Kidney epithelial cell (primary cell): ENCODE results near the gene SLC11A1. TPM values are rescaled to one million over a fixed set of nuclear protein-coding genes. Genes with fewer than 3 reads are reported as not detected.

Source experiments
- DNase-seq: peaks from one replicate; pipeline ENCODE4 v3.0.0-alpha.2; 2010; ENCODE audit warnings: low read depth
- H3K27me3 ChIP-seq: 2 replicates; pipeline ENCODE4 v1.6.0; 2011; ENCODE audit warnings: low read length; ENCODE audit not compliant: control insufficient read depth, insufficient read depth
- H3K36me3 ChIP-seq: 2 replicates; pipeline ENCODE4 v1.5.1; 2011; ENCODE audit warnings: low read length; ENCODE audit not compliant: control insufficient read depth, insufficient read depth
- H3K4me3 ChIP-seq: 2 replicates; pipeline ENCODE4 v1.5.1; 2011; ENCODE audit warnings: low read depth, mild to moderate bottlenecking, control low read depth, low read length
- CTCF ChIP-seq: IDR thresholded peaks from 2 replicates; pipeline ENCODE4 v1.5.1; 2011; ENCODE audit warnings: mild to moderate bottlenecking, moderate library complexity, low read length, control low read depth, inconsistent platforms; ENCODE audit not compliant: insufficient read depth, poor library complexity, severe bottlenecking
- total RNA-seq: library from RNA; depleted of rRNA; stranded (reverse); fragments of >200 nt; gene quantifications from 2 replicates; pipeline ENCODE4 v1.2.3, GENCODE V29; 2015

The SLC11A1 gene
- total RNA-seq, 1 donor from 2014 or later = 0.21 TPM

- H3K4me3 ChIP-seq = no peak overlapping the region
- TF ChIP-seq CTCF = no peak
- DNase-seq = no peak
- no peaks in the 10 kb centered on the region for H3K36me3 ChIP-seq
- H3K27me3 ChIP-seq = no peaks in the 10 kb centered on the region
Observed at GRCh38 chr2:218342837-218343236, 39.2 kb upstream of the SLC11A1 start.

- TF ChIP-seq CTCF = no peak
- no peak for DNase-seq
- Histone ChIP-seq H3K4me3 (no peak overlapping the region), H3K36me3 (no peaks in the 10 kb centered on the region), H3K27me3 (no peaks in the 10 kb centered on the region)
Observed at GRCh38 chr2:218343591-218343990, 38.5 kb upstream of the SLC11A1 start.

- Histone ChIP-seq H3K36me3 (no peaks in the 10 kb centered on the region), H3K27me3 (no peaks in the 10 kb centered on the region), H3K4me3 (no peak overlapping the region)
- peak; percentile 35 for DNase-seq
- TF ChIP-seq CTCF = no peak
Observed at GRCh38 chr2:218344090-218344754, 37.9 kb upstream of the SLC11A1 start.

- H3K27me3 ChIP-seq = no peaks in the 10 kb centered on the region
- no peak for TF ChIP-seq CTCF
- no peak for DNase-seq
- no peak overlapping the region for H3K4me3 ChIP-seq
- no peaks in the 10 kb centered on the region for H3K36me3 ChIP-seq
Observed at GRCh38 chr2:218344755-218345417, 37.2 kb upstream of the SLC11A1 start.

GRCh38 chr2:218345491-218346236, 36.4 kb upstream of the SLC11A1 start:
- H3K36me3 ChIP-seq = no peaks in the 10 kb centered on the region
- H3K4me3 ChIP-seq = no peak overlapping the region
- no peaks in the 10 kb centered on the region for H3K27me3 ChIP-seq
- no peak for TF ChIP-seq CTCF
- no peak for DNase-seq

- no peak overlapping the region for H3K4me3 ChIP-seq
- H3K36me3 ChIP-seq = no peaks in the 10 kb centered on the region
- no peaks in the 10 kb centered on the region for H3K27me3 ChIP-seq
- DNase-seq = no peak
- TF ChIP-seq CTCF = no peak
Observed at GRCh38 chr2:218347172-218347571, 34.9 kb upstream of the SLC11A1 start.
